ENCODE results near the gene TBC1D12.

GRCh38 chr10:94364482-94364881 is 37.9 kb upstream of the TBC1D12 start:
- no peak for TF ChIP-seq CTCF (conservative IDR thresholded peaks at IDR 0.05; ENCODE audit: low read length)
- TF ChIP-seq EZH2phosphoT487 (IDR thresholded peaks at IDR 0.05; ENCODE audit: borderline replicate concordance, low read depth, low read length): no peak

Data from OCI-LY7 (cell line).